Measurements from ENCODE around the gene DAP. TPM values are rescaled to one million over a fixed set of nuclear protein-coding genes. Genes with fewer than 3 reads are reported as not detected.

The DAP gene
- total RNA-seq, 1 experiment from 2014 or later: 95.9 TPM

DNA sequence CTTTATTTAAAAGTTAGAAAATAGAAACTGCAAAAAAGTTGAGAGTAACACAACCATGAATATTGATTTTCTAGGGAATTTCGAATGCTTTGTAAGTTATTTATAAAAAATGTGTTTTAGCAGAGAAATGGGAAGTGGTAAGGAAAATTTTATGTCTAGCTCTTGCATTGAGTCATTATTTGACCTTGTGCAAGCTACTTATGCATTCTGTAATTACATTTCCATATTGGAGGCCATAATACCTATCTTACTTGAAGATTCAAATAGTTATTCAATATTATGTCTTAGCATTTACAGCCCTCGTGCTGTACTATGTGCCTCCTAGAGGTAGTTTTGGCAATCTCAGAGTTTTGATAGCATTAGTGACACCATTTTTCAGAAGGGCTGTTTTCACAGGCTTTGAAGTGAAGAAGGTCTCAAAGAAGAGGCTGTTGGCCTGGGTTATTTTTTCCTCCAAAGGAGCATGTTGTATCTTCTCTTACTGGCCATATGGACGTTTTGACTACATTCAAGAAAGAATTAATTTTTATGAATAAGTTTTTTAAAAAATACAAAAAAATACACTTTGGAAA lies 7.4 kb upstream of the DAP start:
- DNase-seq (ENCODE audit: low spot score): no peak
- H3K4me1 ChIP-seq (ENCODE audit: insufficient read depth, low read length, poor library complexity, severe bottlenecking): no peaks in the 10 kb centered on the region
- POLR2A ChIA-PET (ENCODE audit: low non-redundant PET): no interaction called here
- no peak overlapping the region for H3K27ac ChIP-seq (ENCODE audit: low read depth, low read length, poor library complexity, severe bottlenecking)
- TF ChIP-seq, protein P1, sequence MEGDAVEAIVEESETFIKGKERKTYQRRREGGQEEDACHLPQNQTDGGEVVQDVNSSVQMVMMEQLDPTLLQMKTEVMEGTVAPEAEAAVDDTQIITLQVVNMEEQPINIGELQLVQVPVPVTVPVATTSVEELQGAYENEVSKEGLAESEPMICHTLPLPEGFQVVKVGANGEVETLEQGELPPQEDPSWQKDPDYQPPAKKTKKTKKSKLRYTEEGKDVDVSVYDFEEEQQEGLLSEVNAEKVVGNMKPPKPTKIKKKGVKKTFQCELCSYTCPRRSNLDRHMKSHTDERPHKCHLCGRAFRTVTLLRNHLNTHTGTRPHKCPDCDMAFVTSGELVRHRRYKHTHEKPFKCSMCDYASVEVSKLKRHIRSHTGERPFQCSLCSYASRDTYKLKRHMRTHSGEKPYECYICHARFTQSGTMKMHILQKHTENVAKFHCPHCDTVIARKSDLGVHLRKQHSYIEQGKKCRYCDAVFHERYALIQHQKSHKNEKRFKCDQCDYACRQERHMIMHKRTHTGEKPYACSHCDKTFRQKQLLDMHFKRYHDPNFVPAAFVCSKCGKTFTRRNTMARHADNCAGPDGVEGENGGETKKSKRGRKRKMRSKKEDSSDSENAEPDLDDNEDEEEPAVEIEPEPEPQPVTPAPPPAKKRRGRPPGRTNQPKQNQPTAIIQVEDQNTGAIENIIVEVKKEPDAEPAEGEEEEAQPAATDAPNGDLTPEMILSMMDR (conservative IDR thresholded peaks at IDR 0.05; ENCODE audit: low read depth, low read length): no peak
- no peak for TF ChIP-seq EZH2 (IDR thresholded peaks at IDR 0.05; ENCODE audit: borderline replicate concordance, low read depth, low read length, poor library complexity, severe bottlenecking)
- no peaks in the 10 kb centered on the region for H3K36me3 ChIP-seq (ENCODE audit: insufficient read depth, low read length, poor library complexity, severe bottlenecking)
- CTCF ChIA-PET: no interaction called here
- no peaks in the 10 kb centered on the region for H3K9me3 ChIP-seq (ENCODE audit: low read depth, low read length, poor library complexity, severe bottlenecking)
- BruUV-seq (replicated peaks): no TSS peak
- H3K27me3 ChIP-seq (replicated peaks; ENCODE audit: insufficient read depth, low read depth, low read length, poor library complexity): peaks cover 4% of the 10 kb centered on the region
- intact Hi-C loops (cut with micrococcal nuclease; ENCODE audit: unreplicated experiment): no loop called here
- no peak overlapping the region for H3K4me3 ChIP-seq (ENCODE audit: low read depth, low read length, poor library complexity, severe bottlenecking)

- no peak for TF ChIP-seq EZH2 (IDR thresholded peaks at IDR 0.05; ENCODE audit: borderline replicate concordance, low read depth, low read length, poor library complexity, severe bottlenecking)
- TF ChIP-seq, protein P1 (conservative IDR thresholded peaks at IDR 0.05; ENCODE audit: low read depth, low read length): no peak
- Histone ChIP-seq H3K4me3 (ENCODE audit: low read depth, low read length, poor library complexity, severe bottlenecking) (no peak overlapping the region), H3K4me1 (ENCODE audit: insufficient read depth, low read length, poor library complexity, severe bottlenecking) (peaks cover 11% of the 10 kb centered on the region), H3K36me3 (ENCODE audit: insufficient read depth, low read length, poor library complexity, severe bottlenecking) (no peaks in the 10 kb centered on the region), H3K9me3 (ENCODE audit: low read depth, low read length, poor library complexity, severe bottlenecking) (no peaks in the 10 kb centered on the region), H3K27ac (ENCODE audit: low read depth, low read length, poor library complexity, severe bottlenecking) (no peak overlapping the region), H3K27me3 (replicated peaks; ENCODE audit: insufficient read depth, low read depth, low read length, poor library complexity) (no peaks in the 10 kb centered on the region)
- ChIA-PET POLR2A (ENCODE audit: low non-redundant PET) (no interaction called here), CTCF (no interaction called here)
- no peak for DNase-seq (ENCODE audit: low spot score)
- intact Hi-C loops (cut with micrococcal nuclease; ENCODE audit: unreplicated experiment): no loop called here
- no TSS peak for BruUV-seq (replicated peaks)
These were observed 1.9 kb upstream of the DAP start for GRCh38 chr5:10762776-10763500.

GRCh38 chr5:10761933-10762775 lies 1.1 kb upstream of the DAP start:
- Histone ChIP-seq H3K27me3 (replicated peaks; ENCODE audit: insufficient read depth, low read depth, low read length, poor library complexity) (no peaks in the 10 kb centered on the region), H3K36me3 (ENCODE audit: insufficient read depth, low read length, poor library complexity, severe bottlenecking) (no peaks in the 10 kb centered on the region), H3K27ac (ENCODE audit: low read depth, low read length, poor library complexity, severe bottlenecking) (peak overlapping the region; percentile 86), H3K9me3 (ENCODE audit: low read depth, low read length, poor library complexity, severe bottlenecking) (no peaks in the 10 kb centered on the region), H3K4me1 (ENCODE audit: insufficient read depth, low read length, poor library complexity, severe bottlenecking) (peaks cover 19% of the 10 kb centered on the region), H3K4me3 (ENCODE audit: low read depth, low read length, poor library complexity, severe bottlenecking) (peak overlapping the region; percentile 50)
- ChIA-PET CTCF (no interaction called here), POLR2A (ENCODE audit: low non-redundant PET) (no interaction called here)
- no TSS peak for BruUV-seq (replicated peaks)
- DNase-seq (ENCODE audit: low spot score): no peak
- intact Hi-C loops (cut with micrococcal nuclease; ENCODE audit: unreplicated experiment): no loop called here
- TF ChIP-seq, protein P1 (conservative IDR thresholded peaks at IDR 0.05; ENCODE audit: low read depth, low read length): no peak
- no peak for TF ChIP-seq EZH2 (IDR thresholded peaks at IDR 0.05; ENCODE audit: borderline replicate concordance, low read depth, low read length, poor library complexity, severe bottlenecking)

Measured in A673 (cell line).